ENCODE measurements around the gene NCAM1.

The NCAM1 gene

GRCh38 chr11:113001709-113002108, 40.5 kb downstream of the NCAM1 start:
- no peak for TF ChIP-seq USF1 (IDR thresholded peaks at IDR 0.05)
- no peak for TF ChIP-seq TEAD4 (IDR thresholded peaks at IDR 0.05)
- TF ChIP-seq ZBTB7A (IDR thresholded peaks at IDR 0.05; ENCODE audit: low read depth), result no peak
- TF ChIP-seq RAD21 (IDR thresholded peaks at IDR 0.05; ENCODE audit: low read depth), result no peak
- no peak for TF ChIP-seq TAF1 (IDR thresholded peaks at IDR 0.05; ENCODE audit: low read depth)
- no peak for TF ChIP-seq EP300 (IDR thresholded peaks at IDR 0.05; ENCODE audit: borderline replicate concordance)
- TF ChIP-seq EGR1 (IDR thresholded peaks at IDR 0.05), result no peak
- TF ChIP-seq MAX (IDR thresholded peaks at IDR 0.05), result no peak

GRCh38 chr11:113006896-113007445, 45.8 kb downstream of the NCAM1 start:
- TF ChIP-seq TEAD4 (IDR thresholded peaks at IDR 0.05) (no peak), RAD21 (IDR thresholded peaks at IDR 0.05; ENCODE audit: low read depth) (no peak), CEBPB (IDR thresholded peaks at IDR 0.05) (no peak), YY1 (IDR thresholded peaks at IDR 0.05; ENCODE audit: low read depth) (no peak), TAF1 (IDR thresholded peaks at IDR 0.05; ENCODE audit: low read depth) (no peak), TCF12 (IDR thresholded peaks at IDR 0.05; ENCODE audit: low read depth) (no peak), CREB1 (IDR thresholded peaks at IDR 0.05; ENCODE audit: low read depth) (no peak), USF1 (IDR thresholded peaks at IDR 0.05) (no peak), ZBTB7A (IDR thresholded peaks at IDR 0.05; ENCODE audit: low read depth) (no peak), NFIC (IDR thresholded peaks at IDR 0.05) (no peak), FOXM1 (IDR thresholded peaks at IDR 0.05; ENCODE audit: borderline replicate concordance, low read depth) (no peak)

- TF ChIP-seq REST (IDR thresholded peaks at IDR 0.05; ENCODE audit: low read depth) (no peak), CREB1 (IDR thresholded peaks at IDR 0.05; ENCODE audit: low read depth) (no peak), YY1 (IDR thresholded peaks at IDR 0.05; ENCODE audit: low read depth) (no peak), RAD21 (IDR thresholded peaks at IDR 0.05; ENCODE audit: low read depth) (no peak), NFIC (IDR thresholded peaks at IDR 0.05) (no peak), TEAD4 (IDR thresholded peaks at IDR 0.05) (no peak), EGR1 (IDR thresholded peaks at IDR 0.05) (no peak)
Observed at GRCh38 chr11:113014262-113015097, 53.3 kb downstream of the NCAM1 start.

GRCh38 chr11:113015098-113015455, 53.9 kb downstream of the NCAM1 start:
- no peak for TF ChIP-seq EP300 (IDR thresholded peaks at IDR 0.05; ENCODE audit: borderline replicate concordance)
- no peak for TF ChIP-seq YY1 (IDR thresholded peaks at IDR 0.05; ENCODE audit: low read depth)
- no peak for TF ChIP-seq ZBTB7A (IDR thresholded peaks at IDR 0.05; ENCODE audit: low read depth)
- TF ChIP-seq CEBPB (IDR thresholded peaks at IDR 0.05), result no peak
- TF ChIP-seq USF1 (IDR thresholded peaks at IDR 0.05), result no peak
- no peak for TF ChIP-seq TEAD4 (IDR thresholded peaks at IDR 0.05)
- TF ChIP-seq EGR1 (IDR thresholded peaks at IDR 0.05), result no peak
- no peak for TF ChIP-seq TAF1 (IDR thresholded peaks at IDR 0.05; ENCODE audit: low read depth)

GRCh38 chr11:113016905-113017304, 55.7 kb downstream of the NCAM1 start:
- TF ChIP-seq CEBPB (IDR thresholded peaks at IDR 0.05) (no peak), REST (IDR thresholded peaks at IDR 0.05; ENCODE audit: low read depth) (no peak), MAX (IDR thresholded peaks at IDR 0.05) (no peak), FOXM1 (IDR thresholded peaks at IDR 0.05; ENCODE audit: borderline replicate concordance, low read depth) (no peak), YY1 (IDR thresholded peaks at IDR 0.05; ENCODE audit: low read depth) (no peak), NFIC (IDR thresholded peaks at IDR 0.05) (no peak), TEAD4 (IDR thresholded peaks at IDR 0.05) (no peak), TCF12 (IDR thresholded peaks at IDR 0.05; ENCODE audit: low read depth) (no peak), USF1 (IDR thresholded peaks at IDR 0.05) (no peak), EGR1 (IDR thresholded peaks at IDR 0.05) (no peak), ZBTB7A (IDR thresholded peaks at IDR 0.05; ENCODE audit: low read depth) (no peak), RAD21 (IDR thresholded peaks at IDR 0.05; ENCODE audit: low read depth) (no peak), CREB1 (IDR thresholded peaks at IDR 0.05; ENCODE audit: low read depth) (no peak), EP300 (IDR thresholded peaks at IDR 0.05; ENCODE audit: borderline replicate concordance) (no peak), TAF1 (IDR thresholded peaks at IDR 0.05; ENCODE audit: low read depth) (no peak)

All from Ishikawa (cell line).